GM21367 (cell line): ENCODE data around the gene HOXD11.

Experiments used
- ATAC-seq: cut with Tn5 transposase; IDR thresholded peaks from one replicate; pipeline ENCODE4 v1.9.1; 2021; ENCODE audit not compliant: unreplicated experiment

The HOXD11 gene

GRCh38 chr2:176106581-176107539, at the start of gene HOXD11:
Gene HOXD11 (plus strand): TSS chr2:176107280. CDS start chr2:176107356, 76 bp downstream.
- ATAC-seq, result no peak

DNA sequence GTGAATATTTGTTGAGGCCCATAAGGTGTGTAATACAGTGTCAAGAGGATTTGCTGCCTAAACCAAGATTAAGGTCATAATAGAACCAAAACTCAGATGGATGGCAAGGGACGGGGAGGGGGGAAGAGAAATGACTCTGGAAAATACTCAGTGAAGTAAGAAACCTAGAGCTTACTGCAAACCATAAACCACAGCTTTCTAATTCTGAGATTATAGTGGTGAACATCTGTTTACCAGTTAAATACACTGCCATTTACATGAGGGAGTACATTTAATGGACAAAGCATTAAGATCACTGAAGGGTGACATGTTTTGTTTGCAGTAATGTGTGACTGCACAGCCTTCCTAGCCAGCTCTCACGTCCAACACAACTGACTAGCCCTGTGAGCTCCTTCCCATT, 43.1 kb upstream of the HOXD11 start:
- no peak for ATAC-seq

DNA sequence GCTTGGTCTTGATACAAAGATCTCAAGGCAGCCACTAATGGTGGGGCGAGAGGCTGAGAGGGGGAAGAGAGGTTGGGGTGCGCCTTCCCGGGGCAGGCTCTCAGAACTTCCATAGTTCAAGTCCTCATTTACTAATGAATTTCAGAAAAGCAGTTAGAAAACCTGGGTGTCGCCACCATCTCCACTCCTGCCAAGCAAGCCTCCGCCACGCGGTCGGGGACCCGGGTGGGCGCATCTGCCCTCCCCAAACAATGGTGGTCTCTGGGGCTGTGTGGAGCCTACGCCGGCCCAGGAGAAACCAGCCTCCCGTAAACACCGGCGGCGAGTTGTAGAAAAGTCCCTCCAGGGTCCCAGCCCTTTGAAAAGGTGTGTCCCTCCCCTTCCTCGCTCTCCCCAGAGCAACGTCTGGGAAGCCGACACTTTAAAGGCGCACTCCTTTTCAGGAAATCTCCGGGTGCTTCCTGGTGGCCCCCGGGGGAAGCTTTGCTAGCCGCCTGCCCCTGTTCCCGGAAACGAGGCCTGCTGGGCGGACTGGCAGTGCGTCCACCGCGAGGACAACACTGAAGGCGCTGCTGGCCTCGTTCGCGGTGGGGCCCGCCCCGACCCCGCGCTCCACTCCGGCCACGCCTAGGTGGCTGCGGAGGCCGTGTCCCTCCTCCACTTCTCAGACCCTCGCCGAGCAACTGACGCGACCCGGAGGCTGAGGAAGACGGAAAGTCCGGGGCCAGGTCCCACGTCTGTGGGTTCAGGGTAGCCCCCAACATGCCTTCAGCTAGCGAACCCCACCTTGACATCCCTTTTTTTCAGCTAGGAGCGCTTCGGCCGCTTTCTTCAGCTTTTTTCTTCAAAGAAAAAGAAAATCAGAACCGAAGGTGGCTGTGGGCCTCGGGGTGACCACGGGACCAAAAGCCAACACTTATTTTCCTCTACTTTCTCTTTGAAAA, 40.2 kb upstream of the HOXD11 start:
- ATAC-seq, result no peak

DNA sequence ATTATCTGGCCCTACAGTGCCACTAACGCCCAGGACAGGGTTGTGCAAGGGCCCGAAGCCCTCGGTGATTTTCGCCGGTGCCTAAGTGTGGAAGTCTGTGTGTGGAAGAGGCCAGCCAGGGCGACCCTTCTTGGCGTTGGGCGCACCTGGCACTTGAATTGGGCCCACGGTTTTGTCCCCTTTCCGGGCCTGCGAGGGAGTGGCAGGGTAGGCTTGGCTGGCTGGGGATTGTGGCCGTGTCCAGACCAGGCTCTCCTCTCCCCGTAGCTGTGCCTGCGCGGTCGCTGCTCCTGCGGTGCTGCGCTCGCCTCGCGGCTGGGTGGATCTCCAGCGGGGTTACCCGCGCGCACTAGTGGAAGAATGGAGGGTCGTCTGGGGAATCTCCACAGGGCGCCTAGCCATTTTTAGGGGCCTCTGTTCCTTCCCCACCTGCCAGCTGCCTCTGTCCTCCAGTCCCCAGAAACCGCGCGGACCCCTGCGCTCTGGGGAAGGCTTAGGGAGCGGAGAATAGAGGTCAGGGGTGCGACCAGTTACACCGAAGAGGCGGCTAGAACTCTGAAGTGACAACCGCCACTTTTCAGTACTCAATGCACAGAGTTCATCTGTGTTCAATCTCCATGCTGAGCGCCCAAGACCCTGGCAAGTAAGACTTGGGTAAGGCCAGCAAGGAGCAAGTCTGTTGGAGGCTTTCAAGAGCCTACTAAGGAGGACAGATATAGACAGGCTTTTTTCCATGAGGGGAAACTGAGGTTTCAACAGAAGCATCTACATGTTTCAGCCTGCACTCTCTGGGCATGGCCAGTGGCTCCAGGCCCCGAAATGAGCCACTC, 39.3 kb upstream of the HOXD11 start:
- ATAC-seq, result no peak

- no peak for ATAC-seq
These were observed 38.7 kb upstream of the HOXD11 start for GRCh38 chr2:176068419-176068832.

DNA sequence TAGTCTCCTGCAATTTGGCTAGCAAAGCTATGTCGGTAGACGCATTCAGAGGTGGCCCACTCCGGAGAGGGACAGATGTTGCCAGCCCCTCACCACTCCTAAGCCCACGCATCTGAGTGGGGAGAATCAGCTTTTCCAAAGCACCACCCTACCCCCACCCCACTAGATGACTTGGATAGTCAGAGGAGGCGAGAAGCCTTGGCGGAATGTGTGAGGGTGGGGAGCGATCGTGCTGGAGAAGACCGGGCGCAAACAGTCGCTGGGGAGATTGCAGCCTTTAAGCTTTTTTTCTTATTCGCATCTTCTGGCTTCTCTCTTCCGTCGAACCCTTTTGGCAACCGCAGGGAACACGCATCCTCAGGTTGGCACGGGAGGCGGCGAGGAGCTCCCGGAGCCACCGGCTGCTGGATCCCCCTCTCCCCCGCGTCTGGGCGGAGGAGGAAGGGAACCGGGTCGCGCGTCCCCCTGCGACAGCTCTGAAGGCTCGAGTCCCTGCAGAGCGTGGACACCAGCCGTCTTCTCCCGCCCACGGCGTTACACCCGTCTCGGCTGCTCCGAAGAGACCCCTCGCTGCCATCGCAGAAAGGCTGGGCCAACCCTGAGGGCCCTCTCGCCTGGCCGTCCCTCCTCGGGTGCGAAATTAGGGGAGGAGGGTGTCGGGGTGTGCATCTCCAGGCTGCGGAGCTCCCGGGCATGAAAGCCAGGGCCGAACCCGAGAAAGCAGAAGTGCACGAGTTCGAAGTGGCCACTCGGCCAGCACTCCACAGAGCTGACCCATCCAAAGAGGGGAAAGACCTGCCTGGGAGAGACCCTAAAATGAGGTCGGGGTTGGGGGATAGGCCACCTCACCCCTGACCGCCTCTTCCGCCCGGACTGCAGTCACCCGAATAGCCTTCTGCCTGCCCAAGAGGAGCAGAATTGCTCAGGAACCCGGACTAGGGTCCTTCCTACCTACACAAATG, 35.5 kb upstream of the HOXD11 start:
- no peak for ATAC-seq

DNA sequence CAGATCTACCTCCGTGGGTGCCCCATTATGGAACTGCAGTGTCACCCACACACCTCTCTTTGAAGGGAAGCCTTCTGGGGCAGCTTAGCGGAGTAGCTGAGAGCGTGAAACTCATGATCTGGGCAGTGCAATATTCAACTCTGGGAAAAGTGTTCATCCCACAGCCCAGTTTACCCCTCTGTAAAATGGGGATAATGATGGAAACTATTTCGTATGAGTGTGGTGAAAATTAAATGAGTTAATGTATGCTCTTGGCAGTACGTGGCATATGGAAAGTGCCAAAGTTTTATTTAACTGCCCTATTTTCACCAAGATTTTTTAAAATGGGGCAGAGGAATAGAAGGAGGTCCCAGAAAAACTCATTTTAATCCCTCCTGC, 34.8 kb upstream of the HOXD11 start:
- ATAC-seq, result no peak

- no peak for ATAC-seq
These were observed 33.9 kb upstream of the HOXD11 start for GRCh38 chr2:176072951-176073904.

GRCh38 chr2:176074919-176075425, 32.1 kb upstream of the HOXD11 start:
- ATAC-seq, result no peak

DNA sequence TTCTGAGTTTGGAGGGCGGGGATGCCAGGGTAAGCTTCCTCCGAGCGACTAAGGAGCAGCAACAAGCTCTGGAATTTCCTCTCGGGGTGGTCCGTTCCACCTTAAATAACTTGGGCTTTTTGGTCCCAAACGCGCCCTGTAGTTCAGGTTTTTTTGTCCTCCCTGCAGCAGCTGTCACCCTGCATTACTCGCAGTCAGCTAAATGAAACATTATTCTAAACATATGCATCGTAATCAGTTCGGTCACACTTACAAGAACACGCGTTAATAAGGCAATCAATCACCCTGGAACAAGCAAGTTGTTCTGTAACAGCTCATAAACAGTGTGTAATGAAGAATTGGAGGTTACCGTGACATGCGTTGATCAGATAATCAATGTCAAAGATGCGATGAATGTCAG, 31.6 kb upstream of the HOXD11 start:
- ATAC-seq, result no peak

- ATAC-seq, result no peak
These were observed 31.0 kb upstream of the HOXD11 start for GRCh38 chr2:176076063-176076462.

DNA sequence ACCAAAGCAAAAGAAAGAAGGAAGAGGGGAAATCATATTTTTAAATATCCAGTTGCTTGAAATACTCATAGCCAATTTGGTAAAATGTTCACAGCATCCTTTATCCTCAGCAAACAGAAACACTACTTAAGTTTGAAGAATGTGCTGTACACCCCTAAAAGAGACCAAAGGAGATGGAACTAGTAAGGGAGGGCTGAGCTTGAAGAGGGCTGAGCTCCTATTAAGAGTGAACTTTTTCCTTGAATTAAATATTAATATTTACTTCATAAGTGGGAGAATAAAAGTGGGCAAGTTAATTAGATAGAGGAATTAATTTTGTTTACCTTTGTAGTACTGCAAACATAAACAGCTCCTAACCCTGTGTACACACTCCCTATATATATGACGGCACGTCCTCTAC, 30.3 kb upstream of the HOXD11 start:
- ATAC-seq, result no peak

DNA sequence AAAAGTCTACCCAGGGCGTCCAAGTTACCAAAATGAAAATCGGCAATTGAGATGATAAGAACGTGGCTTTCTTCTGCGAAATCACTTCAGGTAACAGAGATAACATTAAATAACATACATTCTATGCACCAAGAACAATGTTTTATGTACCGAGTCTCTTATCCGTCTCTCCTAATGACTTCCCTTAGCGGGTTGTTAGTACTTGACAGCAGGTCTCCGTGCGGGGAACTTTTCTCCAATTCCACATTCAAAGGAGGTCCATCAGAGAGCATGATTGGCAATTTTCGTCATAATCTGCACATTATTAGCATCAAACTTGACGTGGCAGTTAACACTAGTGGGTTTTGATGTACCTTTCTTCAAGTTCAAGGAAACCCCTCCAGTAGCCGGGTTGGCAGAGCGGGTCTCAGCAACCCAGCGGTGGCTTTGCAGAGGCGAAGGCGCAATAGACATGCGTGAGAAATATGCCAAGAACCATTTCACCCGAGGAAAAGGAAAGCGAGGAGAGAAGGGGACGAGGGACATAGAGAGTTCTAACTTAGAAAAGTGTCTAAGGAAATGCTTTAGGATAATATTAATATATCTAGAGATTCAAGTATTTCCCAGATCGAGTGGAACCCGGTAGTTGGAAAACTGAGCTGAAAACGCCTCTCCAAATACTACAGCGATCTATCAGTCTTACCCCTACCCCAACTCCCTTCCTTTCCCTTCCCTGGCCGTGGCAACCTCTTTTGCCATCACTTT, 28.4 kb upstream of the HOXD11 start:
- ATAC-seq, result no peak

GRCh38 chr2:176079285-176079830, 27.7 kb upstream of the HOXD11 start:
- ATAC-seq, result no peak

GRCh38 chr2:176079831-176080539, 27.1 kb upstream of the HOXD11 start:
- ATAC-seq, result no peak

- ATAC-seq, result no peak
These were observed 26.3 kb upstream of the HOXD11 start for GRCh38 chr2:176080540-176081375.
